NCI-H1930 (cell line): ENCODE measurements around the gene NKAIN2.

Experiments
- DNase-seq, 2 experiments: peaks; one replicate each; lab custom pipeline; 2025; lab: John Stamatoyannopoulos, UW

The NKAIN2 gene

DNA sequence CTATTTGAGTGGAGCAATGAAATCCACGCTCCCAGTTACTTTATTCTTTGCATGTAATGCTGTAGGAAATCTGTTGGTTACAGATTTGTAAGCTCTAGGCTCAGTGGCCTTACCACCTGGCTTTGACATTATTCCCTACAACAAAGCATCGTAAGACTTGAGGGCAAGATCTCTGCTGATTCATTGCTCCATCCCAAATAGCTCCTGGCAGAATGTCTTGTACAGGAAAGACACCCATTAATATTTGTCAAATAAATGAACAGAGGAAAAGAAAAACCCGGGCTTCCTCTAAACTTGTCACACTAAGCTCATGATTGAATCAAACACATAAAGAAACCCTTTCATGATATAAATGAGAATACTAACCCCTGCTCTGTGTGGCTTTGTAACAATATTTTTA, 801.1 kb downstream of the NKAIN2 start:
- DNase-seq = no peak

DNA sequence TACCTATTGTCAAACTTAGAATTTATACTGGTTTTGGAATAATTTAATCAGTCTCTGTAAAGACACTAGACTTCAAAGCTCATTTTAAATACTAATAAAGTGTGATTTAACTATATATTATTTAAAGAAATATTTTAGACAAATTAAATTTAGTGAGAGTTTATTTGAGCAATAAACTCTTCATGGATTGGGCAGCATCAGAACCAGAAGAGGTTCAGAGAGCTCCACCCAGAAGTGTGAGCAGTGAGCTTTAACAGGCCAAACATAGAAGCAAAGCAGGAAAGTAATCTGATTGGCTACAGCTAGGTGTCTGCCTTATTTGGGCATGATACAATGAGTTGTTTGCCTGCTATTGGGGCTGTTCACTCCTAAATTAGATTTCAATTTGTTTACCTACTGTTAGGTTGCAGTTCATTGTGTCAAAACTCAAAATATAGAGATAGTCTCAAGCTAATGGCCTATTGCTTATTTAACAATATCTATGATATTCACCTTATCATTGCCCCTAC, 803.5 kb downstream of the NKAIN2 start:
- no peak for DNase-seq

DNA sequence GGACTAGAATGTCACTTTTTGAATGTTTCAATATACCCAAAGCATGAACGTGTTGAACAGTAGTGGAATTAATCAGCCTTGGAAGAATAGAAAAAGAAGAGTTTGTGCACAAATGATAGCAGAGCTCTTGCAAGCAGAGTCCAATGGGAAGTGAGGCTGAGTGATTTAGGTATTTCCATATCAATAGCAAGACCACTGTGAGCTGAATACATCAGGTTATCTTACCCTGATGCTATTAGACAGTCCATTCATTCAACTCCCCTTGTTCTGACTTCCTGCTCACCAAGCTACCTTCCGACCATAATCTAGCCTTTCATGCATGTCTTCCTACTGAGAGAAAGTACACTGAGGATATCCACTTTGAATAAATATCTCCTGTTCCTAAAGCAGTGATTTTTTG, 809.4 kb downstream of the NKAIN2 start:
- no peak for DNase-seq

GRCh38 chr6:124622351-124622750, 818.7 kb downstream of the NKAIN2 start:
- no peak for DNase-seq

DNA sequence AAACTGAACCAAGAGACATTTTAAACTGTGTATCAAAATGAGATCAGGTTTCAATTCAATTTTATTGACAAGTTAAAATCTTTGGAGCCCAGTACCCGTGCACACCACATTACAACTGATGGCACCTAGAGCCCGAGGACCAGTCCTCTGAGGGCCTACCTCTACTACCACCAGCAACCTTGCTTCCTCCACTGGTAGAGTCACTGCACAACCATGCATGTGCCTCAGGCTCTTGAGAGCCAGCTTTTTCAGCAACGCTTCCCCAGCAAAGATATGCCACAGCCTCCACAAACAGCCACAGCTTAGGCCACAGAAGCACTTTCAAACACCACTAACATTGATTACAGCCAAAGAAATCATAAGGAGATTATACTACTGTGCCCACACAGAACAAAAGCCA, 830.0 kb downstream of the NKAIN2 start:
- DNase-seq = no peak

DNA sequence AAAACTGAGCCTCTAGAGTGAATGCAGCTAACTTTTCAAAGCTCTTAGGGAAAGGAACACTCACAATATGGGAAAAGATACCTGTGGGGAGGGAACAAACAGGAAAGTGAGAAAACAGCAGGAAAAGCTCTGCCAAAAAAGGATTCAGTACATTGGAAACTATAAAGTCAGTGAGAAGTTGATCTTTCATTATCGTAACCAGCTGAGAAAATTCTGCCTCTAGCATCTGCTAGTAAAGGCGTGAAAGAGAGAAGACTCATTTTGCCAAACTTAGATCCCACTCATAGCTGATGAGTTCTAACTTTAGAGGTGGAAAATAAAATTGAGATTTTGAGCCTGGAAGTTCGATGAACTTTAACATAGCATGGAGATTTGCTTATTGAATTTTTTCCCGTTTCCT, 836.8 kb downstream of the NKAIN2 start:
- DNase-seq = no peak

- no peak for DNase-seq
These were observed 852.2 kb downstream of the NKAIN2 start for GRCh38 chr6:124655866-124656265.

DNA sequence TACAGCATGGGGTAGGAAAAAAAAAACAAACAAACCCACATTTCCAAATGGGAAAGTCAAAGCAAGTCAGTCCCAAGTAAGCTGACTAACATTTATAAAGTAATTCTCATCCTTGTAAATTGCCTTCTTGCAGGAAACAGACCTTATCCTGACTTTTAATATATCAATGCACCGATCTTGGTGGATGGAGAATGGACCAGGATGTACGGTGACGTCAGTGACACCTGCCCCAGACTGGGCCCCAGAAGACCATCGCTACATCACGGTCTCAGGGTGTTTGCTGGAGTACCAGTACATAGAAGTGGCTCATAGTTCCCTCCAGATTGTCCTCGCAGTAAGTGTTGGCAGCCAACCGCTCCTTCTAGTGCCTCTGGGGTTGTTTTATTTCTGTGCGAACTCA, 854.4 kb downstream of the NKAIN2 start:
- no peak for DNase-seq

- DNase-seq = no peak
These were observed 855.8 kb downstream of the NKAIN2 start for GRCh38 chr6:124659427-124659826.

DNA sequence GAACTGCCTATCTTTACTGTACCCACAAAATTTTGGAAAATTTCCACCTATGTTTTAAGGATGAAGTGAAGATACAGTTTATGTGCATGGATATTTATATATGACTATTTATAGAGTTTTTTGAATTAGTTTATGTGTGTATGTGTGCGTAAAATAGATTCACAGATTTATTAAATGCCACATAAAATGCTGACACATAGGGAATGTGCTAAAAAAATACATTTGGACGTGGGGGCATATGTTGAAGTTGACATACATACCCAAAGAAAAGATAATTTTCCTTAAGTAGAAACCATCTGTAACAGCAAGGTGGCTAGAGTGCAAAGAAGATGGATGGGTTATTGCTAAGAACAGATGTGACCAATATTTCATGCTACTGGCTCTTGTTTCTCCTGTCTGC, 856.5 kb downstream of the NKAIN2 start:
- DNase-seq = no peak

DNA sequence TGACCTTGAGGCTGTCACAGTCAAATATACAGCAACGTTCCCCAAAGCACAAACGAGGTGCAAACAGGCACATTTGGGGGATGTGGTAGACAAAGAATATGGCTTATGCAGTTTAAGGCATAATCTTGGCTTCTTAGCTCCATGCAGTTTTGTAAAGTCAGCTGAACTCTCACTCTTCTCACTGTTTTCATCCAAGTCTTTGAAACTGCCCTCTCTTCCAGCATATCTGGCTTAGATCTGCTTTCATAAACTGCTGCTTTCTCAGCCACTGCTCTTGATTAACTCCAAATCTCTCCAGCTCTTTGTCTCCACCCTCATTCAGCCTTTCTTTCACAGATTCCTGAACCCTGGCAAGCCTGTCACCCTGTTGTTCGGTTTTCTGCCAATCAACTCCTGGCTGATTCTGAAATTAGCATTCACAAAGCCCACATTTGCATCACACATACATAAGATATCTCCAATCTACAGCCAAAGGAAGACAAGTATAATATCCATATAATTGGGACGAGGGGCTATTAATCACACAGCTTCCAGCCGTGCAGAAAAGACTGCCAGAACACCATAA, 857.5 kb downstream of the NKAIN2 start:
- no peak for DNase-seq

DNA sequence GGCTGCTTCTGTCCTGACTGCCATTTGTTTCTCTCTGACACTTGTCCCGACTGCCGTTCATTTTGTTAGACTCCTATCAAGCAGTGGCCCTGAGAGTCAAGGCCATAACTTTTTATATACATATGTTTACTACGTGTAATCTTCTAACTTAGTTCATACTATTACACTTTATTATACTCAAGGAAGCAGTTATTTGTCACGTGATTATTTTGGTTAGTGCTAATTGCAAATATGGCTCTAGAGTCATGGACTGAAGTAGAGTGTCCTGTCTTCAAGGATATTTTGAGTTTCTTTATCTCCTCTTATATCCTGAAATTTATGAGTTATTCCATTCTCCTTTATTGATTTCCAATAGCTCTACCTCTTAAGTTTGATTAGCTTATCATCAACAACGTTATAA, 864.4 kb downstream of the NKAIN2 start:
- no peak for DNase-seq

GRCh38 chr6:124669713-124670480, 866.2 kb downstream of the NKAIN2 start:
- no peak for DNase-seq

DNA sequence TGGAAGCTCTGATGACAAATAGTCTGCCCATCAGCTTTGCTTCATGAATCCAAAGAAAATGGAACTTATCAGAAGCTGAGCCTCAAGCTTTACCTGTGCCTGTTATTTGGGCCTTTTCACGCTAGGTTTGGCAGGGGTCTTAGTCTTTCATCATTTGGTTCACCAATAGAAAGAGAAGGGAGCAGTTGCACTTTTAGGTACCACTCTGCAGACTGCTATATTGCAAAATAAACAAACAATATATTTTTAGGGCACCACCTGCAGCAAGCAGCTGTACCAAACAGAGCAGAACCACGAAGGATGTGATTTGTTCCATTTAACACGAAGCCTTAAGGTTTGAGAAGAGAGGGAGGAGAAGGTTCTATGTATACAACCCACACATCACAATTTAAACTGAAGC, 867.1 kb downstream of the NKAIN2 start:
- DNase-seq = no peak

DNA sequence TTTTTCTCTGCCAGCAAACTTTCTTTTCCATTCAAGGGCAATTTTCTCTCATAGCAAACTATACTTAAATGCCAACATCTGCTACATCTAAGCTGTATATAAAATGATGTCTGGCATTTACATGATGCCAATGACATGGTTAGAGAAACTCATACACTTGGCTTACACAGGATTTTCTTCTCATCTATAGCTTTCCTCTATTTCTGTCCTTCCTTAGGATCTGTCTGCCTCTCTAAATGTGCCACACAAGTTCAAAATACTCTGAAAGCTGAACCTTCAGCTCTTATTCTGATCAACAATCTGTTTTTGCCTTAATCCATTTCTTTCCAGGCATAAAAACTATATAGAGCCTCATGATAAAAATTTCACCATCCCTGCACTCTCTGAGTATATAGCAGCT, 867.7 kb downstream of the NKAIN2 start:
- DNase-seq = no peak

DNA sequence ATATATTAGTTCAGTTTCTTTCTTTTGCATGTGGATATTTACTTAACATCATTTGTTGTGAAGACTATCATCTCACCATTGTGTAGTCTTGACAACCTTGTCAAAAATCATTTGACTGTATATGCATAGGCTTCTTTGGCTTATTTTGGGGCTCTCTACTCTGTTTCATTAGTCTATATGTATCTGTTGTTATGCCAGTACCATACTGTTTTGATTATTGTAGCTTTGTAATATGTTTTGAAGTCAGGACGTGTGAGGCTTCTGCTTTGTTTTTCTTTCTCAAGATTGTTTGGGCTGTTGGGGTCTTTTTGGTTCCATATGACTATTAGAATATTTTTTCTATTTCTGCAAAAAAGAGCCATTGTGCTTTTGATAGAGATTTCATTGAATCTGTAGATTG, 870.4 kb downstream of the NKAIN2 start:
- no peak for DNase-seq

DNA sequence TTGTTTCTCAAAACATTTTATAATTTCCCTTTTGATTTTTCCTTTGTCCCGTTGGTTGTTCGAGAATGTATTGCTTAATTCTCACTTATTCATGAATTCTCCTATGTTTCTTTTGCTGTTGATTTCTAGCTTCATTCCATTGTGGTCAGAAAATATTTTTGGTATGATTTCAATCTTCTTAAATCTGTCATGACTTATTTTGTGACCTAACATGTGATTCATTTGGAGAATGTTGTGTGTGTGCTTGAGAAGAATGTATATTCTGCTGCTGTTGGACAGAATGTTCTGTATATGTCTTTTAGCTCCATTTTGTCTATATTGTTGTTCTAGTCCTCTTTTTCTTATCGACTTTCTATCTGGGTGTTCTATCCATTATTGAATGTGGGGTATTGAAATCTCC, 872.4 kb downstream of the NKAIN2 start:
- DNase-seq = no peak

DNA sequence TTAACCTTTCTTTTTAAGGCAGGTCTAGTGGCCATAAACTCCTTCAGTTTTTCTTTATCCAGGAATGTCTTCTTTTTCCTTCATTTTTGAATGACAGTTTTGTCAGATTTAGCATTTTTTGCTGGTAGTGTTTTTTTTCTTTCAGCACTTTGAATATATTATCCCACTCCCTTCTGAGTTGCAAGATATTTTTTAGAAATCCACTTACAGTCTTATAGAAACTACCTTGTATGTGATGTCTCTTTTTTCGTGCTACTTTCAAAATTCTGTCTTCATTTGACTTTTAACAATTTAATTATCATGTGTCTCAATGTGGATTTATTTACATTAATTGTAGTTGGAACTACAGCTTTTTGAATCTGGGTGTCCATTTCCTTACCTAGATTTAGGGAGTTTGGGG, 874.2 kb downstream of the NKAIN2 start:
- DNase-seq = no peak

- no peak for DNase-seq
These were observed 875.7 kb downstream of the NKAIN2 start for GRCh38 chr6:124679387-124679786.

- DNase-seq = no peak
These were observed 879.1 kb downstream of the NKAIN2 start for GRCh38 chr6:124682751-124683150.

GRCh38 chr6:124683507-124683906, 879.8 kb downstream of the NKAIN2 start:
- DNase-seq = no peak

- no peak for DNase-seq
These were observed 881.0 kb downstream of the NKAIN2 start for GRCh38 chr6:124684621-124685020.

DNA sequence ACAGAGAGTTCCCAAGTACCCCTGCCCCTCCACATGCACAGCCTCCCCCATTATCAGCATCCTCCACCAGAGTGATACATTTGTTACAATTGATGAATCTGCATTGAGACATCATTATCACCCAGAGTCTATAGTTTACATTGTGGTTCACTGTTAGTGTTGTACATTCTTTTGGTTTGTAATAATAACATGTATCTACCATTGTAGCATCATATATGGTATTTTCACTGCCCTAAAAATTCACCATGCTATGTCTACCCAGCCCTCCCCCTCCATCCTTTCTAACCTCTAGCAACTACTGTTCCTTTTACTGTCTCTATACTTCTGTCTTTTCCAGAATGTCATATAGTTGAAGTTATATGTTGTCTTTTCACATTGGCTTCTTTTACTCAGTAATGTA, 884.7 kb downstream of the NKAIN2 start:
- DNase-seq = no peak
